ENCODE data around the gene GABBR2. TPM values are rescaled to one million over a fixed set of nuclear protein-coding genes. Genes with fewer than 3 reads are reported as not detected.
"Not testable (repeated sequence)": the region's sequence is repeated elsewhere in the genome, so short reads cannot be mapped to it uniquely, and the experiment has no call there.

Gene GABBR2
- total and polyA plus RNA-seq, 5 experiments from 2014 or later, result not detected

- DNase-seq (no peak), ATAC-seq (no peak)
- Mint-ChIP-seq H3K9me3 (peaks cover 0 to 10% (median 2%) of the 10 kb centered on the region in 9 donors), H3K27me3 (peaks cover 3 to 37% (median 9%) of the 10 kb centered on the region in 5 donors), H3K4me1 (no peaks in the 10 kb centered on the region), H3K4me3 (no peak overlapping the region), H3K27ac (no peak overlapping the region), H3K36me3 (peaks cover 0 to 4% (median 0%) of the 10 kb centered on the region in 3 donors)
- POLR2A ChIA-PET, result no interaction called here
These were observed 49.8 kb downstream of the GABBR2 start for GRCh38 chr9:98658951-98659351.

DNA sequence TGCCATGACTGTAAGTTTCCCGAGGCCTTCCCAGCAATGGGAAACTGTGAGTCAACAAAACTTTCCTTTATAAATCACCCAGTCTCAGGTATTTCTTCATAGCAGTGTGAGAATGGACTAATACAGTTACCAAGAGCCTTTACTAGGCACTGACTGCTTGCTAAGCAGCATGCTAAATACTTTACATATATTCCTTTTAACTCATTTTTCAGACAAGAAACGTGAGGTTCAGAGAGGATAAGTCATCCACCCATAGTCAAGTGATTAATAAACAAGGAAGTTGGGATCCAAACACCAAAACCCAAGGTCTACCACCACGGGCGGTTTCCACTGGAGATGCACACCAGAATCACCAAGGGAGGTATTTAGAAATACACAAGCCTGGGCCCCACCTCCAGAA is 50.8 kb downstream of the GABBR2 start:
- peaks cover 0 to 4% (median 0%) of the 10 kb centered on the region in 3 donors for H3K36me3 Mint-ChIP-seq
- no peak overlapping the region for H3K4me3 Mint-ChIP-seq
- POLR2A ChIA-PET, result no interaction called here
- H3K27ac Mint-ChIP-seq, result no peak overlapping the region
- ATAC-seq (no peak), DNase-seq (no peak)
- no peaks in the 10 kb centered on the region for H3K4me1 Mint-ChIP-seq
- peaks cover 3 to 35% (median 8%) of the 10 kb centered on the region in 5 donors for H3K27me3 Mint-ChIP-seq
- peaks cover 0 to 10% (median 2%) of the 10 kb centered on the region in 9 donors for H3K9me3 Mint-ChIP-seq

DNA sequence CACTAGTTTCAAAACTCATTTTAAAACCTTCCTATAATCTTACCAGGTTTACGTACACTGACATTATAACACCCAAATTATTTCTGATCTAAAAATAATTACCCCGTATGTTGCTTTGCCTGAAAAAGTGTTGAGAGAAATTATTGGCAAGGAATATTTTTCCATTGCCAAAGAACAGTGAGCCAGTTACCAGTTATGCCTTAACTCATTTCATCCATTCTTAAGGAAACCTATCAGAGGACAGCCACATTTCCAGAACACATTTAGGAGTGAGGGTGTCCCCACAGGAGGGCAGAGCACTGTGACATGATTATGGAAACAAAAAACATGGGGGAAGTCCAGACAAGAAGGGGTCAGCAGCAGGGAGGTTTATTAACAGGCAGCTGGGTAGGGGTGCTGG is 52.2 kb downstream of the GABBR2 start:
- ATAC-seq (no peak), DNase-seq (no peak)
- peaks cover 0 to 10% (median 2%) of the 10 kb centered on the region in 9 donors for H3K9me3 Mint-ChIP-seq
- H3K4me1 Mint-ChIP-seq, result no peaks in the 10 kb centered on the region
- H3K4me3 Mint-ChIP-seq, result no peak overlapping the region
- POLR2A ChIA-PET, result no interaction called here
- H3K27ac Mint-ChIP-seq, result no peak overlapping the region
- H3K27me3 Mint-ChIP-seq, result peaks cover 3 to 21% (median 9%) of the 10 kb centered on the region in 5 donors
- peaks cover 0 to 4% (median 0%) of the 10 kb centered on the region in 3 donors for H3K36me3 Mint-ChIP-seq

- DNase-seq, H3K27ac Mint-ChIP-seq, H3K4me1 Mint-ChIP-seq, H3K36me3 Mint-ChIP-seq, H3K4me3 Mint-ChIP-seq, ATAC-seq, POLR2A ChIA-PET, H3K9me3 Mint-ChIP-seq: not testable (repeated sequence)
- H3K27me3 Mint-ChIP-seq, result peaks cover 6 to 15% (median 11%) of the 10 kb centered on the region in 5 donors
These were observed 53.3 kb downstream of the GABBR2 start for GRCh38 chr9:98655428-98655827.

- peaks cover 6 to 17% (median 13%) of the 10 kb centered on the region in 5 donors for H3K27me3 Mint-ChIP-seq
- POLR2A ChIA-PET, result no interaction called here
- H3K4me3 Mint-ChIP-seq, result no peak overlapping the region
- no peak for ATAC-seq
- no peak for DNase-seq
- H3K36me3 Mint-ChIP-seq, result peaks cover 0 to 4% (median 0%) of the 10 kb centered on the region in 3 donors
- H3K9me3 Mint-ChIP-seq, result peaks cover 0 to 10% (median 2%) of the 10 kb centered on the region in 9 donors
- H3K4me1 Mint-ChIP-seq, result no peaks in the 10 kb centered on the region
- no peak overlapping the region for H3K27ac Mint-ChIP-seq
These were observed 54.5 kb downstream of the GABBR2 start for GRCh38 chr9:98654247-98654646.

DNA sequence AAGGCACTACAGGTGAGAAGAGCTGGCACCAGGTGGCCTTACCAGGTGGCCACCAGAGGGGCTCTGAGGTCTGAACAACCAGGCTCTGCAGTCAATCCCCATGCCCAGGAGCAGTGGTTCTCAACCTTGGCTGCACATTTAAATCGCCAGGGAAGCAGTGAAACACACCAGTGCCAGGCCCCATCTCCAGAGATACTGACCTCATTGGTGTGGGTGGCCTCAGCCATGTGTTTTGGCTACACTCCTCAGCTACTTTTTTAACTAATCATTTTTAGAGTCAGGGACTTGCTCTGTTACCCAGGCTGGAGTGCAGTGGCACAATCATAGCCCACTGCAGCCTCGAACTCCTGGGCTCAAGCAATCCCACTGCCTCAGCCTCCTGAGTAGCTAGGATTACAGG is 56.0 kb downstream of the GABBR2 start:
- H3K9me3 Mint-ChIP-seq, result peaks cover 0 to 10% (median 2%) of the 10 kb centered on the region in 9 donors
- H3K4me3 Mint-ChIP-seq, result no peak overlapping the region
- H3K4me1 Mint-ChIP-seq, result no peaks in the 10 kb centered on the region
- peaks cover 5 to 25% (median 15%) of the 10 kb centered on the region in 5 donors for H3K27me3 Mint-ChIP-seq
- H3K27ac Mint-ChIP-seq, result no peak overlapping the region
- POLR2A ChIA-PET, result no interaction called here
- DNase-seq (no peak), ATAC-seq (no peak)
- peaks cover 0 to 4% (median 0%) of the 10 kb centered on the region in 3 donors for H3K36me3 Mint-ChIP-seq

- Mint-ChIP-seq H3K4me3 (no peak overlapping the region), H3K27me3 (peaks cover 5 to 25% (median 18%) of the 10 kb centered on the region in 5 donors), H3K9me3 (peaks cover 0 to 10% (median 2%) of the 10 kb centered on the region in 9 donors), H3K4me1 (no peaks in the 10 kb centered on the region), H3K27ac (no peak overlapping the region), H3K36me3 (peaks cover 0 to 4% (median 0%) of the 10 kb centered on the region in 3 donors)
- ATAC-seq (no peak), DNase-seq (no peak)
- POLR2A ChIA-PET, result no interaction called here
These were observed 56.4 kb downstream of the GABBR2 start for GRCh38 chr9:98652302-98652701.

DNA sequence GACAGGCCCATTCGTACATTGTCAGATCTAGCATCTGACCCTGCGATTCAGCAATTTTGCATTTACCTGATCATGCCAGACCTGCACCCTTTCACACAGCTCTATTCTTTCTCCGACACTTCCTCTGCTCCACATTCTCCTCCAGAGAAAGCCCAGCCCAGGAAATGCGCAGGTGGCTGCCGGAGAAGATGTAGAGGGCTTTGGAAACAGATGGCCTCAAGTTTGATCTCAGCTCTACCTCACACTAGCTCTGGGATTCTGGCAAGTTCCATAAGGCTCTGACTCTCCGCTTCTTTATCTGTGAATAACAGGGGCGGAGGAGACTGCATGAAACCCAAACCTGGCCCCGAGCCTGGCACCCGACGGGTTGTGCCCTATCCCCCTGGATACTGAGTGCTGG is 61.5 kb downstream of the GABBR2 start:
- no peaks in the 10 kb centered on the region for H3K4me1 Mint-ChIP-seq
- POLR2A ChIA-PET, result no interaction called here
- ATAC-seq (no peak), DNase-seq (no peak)
- no peak overlapping the region for H3K27ac Mint-ChIP-seq
- no peaks in the 10 kb centered on the region for H3K36me3 Mint-ChIP-seq
- H3K4me3 Mint-ChIP-seq, result no peak overlapping the region
- peaks cover 7 to 33% (median 26%) of the 10 kb centered on the region in 5 donors for H3K27me3 Mint-ChIP-seq
- H3K9me3 Mint-ChIP-seq, result peaks cover 0 to 2% (median 0%) of the 10 kb centered on the region in 9 donors

GRCh38 chr9:98644011-98644410 is 64.7 kb downstream of the GABBR2 start:
- Mint-ChIP-seq H3K36me3 (no peaks in the 10 kb centered on the region), H3K9me3 (peaks cover 0 to 2% (median 0%) of the 10 kb centered on the region in 9 donors), H3K27ac (no peak overlapping the region), H3K27me3 (peaks cover 12 to 45% (median 28%) of the 10 kb centered on the region in 5 donors), H3K4me3 (no peak overlapping the region), H3K4me1 (no peaks in the 10 kb centered on the region)
- ATAC-seq (no peak), DNase-seq (no peak)
- POLR2A ChIA-PET, result no interaction called here

GRCh38 chr9:98642661-98643312 is 65.9 kb downstream of the GABBR2 start:
- DNase-seq (no peak), ATAC-seq (no peak)
- H3K9me3 Mint-ChIP-seq, result peaks cover 0 to 2% (median 0%) of the 10 kb centered on the region in 9 donors
- H3K27me3 Mint-ChIP-seq, result peaks cover 12 to 36% (median 28%) of the 10 kb centered on the region in 5 donors
- H3K4me1 Mint-ChIP-seq, result no peaks in the 10 kb centered on the region
- POLR2A ChIA-PET, result no interaction called here
- H3K36me3 Mint-ChIP-seq, result no peaks in the 10 kb centered on the region
- no peak overlapping the region for H3K27ac Mint-ChIP-seq
- H3K4me3 Mint-ChIP-seq, result no peak overlapping the region

DNA sequence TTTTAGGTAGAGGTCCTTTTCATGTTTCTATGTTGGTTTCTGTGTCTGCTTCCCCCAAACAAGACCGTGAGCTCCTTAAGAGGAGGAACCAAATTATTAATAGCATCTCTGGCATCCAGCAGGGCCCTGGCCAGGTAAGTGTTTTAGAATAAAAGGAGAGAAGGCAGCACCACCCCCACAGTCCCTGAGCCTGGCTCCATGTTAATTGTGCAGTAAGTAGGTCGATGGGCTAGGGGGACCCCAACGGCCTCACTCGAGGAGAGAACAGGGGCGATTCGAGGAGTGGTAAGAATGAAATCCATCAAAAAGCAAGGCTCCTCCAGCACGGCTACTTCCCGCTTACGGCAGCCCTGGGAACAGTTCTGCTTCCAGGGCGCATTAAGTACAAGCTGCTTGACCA is 67.0 kb downstream of the GABBR2 start:
- Mint-ChIP-seq H3K36me3 (no peaks in the 10 kb centered on the region), H3K27me3 (peaks cover 12 to 36% (median 22%) of the 10 kb centered on the region in 5 donors), H3K4me3 (no peak overlapping the region), H3K27ac (no peak overlapping the region), H3K9me3 (peaks cover 0 to 4% (median 0%) of the 10 kb centered on the region in 9 donors), H3K4me1 (no peaks in the 10 kb centered on the region)
- no peak for ATAC-seq
- POLR2A ChIA-PET, result no interaction called here
- no peak for DNase-seq

- Mint-ChIP-seq H3K27ac (no peak overlapping the region), H3K4me1 (no peaks in the 10 kb centered on the region), H3K36me3 (peaks cover 0 to 6% (median 0%) of the 10 kb centered on the region in 3 donors), H3K9me3 (peaks cover 0 to 9% (median 2%) of the 10 kb centered on the region in 9 donors), H3K4me3 (no peak overlapping the region), H3K27me3 (peaks cover 12 to 36% (median 22%) of the 10 kb centered on the region in 5 donors)
- POLR2A ChIA-PET, result no interaction called here
- DNase-seq (no peak), ATAC-seq (no peak)
These were observed 68.3 kb downstream of the GABBR2 start for GRCh38 chr9:98640394-98640793.

DNA sequence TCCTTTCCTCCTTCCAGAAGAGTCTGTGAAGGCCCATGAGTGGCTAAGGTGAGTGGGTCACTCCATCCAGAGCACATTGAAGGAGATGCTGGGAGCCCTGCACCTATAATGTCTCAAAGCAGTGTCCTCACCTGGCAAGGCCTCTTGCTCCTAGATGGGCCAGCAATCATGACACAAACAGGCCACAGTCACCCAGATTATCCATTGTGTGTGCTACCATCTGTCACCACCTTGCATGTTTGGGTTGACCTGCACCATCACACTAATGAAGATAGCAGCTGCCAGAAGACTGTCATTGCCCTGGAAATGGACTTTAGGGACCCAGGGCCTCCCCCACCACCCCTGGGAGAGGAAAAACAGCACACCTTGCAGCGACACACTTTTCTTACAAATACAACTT is 69.6 kb downstream of the GABBR2 start:
- POLR2A ChIA-PET, result no interaction called here
- peaks cover 12 to 34% (median 22%) of the 10 kb centered on the region in 5 donors for H3K27me3 Mint-ChIP-seq

More for the DNA sequence above, 69.6 kb downstream of the GABBR2 start:
- peaks cover 0 to 15% (median 2%) of the 10 kb centered on the region in 9 donors for H3K9me3 Mint-ChIP-seq
- no peak overlapping the region for H3K27ac Mint-ChIP-seq
- ATAC-seq (no peak), DNase-seq (no peak)
- H3K4me3 Mint-ChIP-seq, result no peak overlapping the region
- peaks cover 0 to 8% (median 0%) of the 10 kb centered on the region in 3 donors for H3K36me3 Mint-ChIP-seq
- H3K4me1 Mint-ChIP-seq, result no peaks in the 10 kb centered on the region

All from naive thymus-derived CD8-positive, alpha-beta T cell (primary cell).